Measurements from ENCODE around the gene ABCC3. TPM values are rescaled to one million over a fixed set of nuclear protein-coding genes. Genes with fewer than 3 reads are reported as not detected.

The ABCC3 gene
- total RNA-seq, 2 donors from 2014 or later: 1.4 to 4.5 TPM

DNA sequence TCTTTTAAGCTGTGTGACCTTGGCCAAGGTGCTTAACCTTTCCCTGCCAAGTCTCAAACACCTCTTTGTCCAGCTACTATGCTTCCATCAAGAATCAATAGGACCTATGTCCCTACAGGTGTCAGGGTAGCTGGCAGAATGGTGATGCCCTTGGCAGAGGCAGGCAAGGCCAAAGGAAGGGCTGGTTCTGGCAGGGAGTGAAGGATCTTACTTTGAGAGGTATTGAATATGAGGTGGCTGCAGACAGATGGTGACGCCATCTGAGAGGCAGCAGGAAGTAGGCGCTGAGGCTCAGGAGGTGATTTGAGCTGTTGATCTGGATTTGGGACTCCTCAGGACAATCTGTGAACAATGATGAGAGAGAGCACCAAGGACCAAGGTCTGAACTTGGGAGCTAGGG, 12.5 kb downstream of the ABCC3 start:
- DNase-seq (ENCODE audit: low spot score): no peak
- no peak overlapping the region for H3K4me3 ChIP-seq
- TF ChIP-seq, protein P1, sequence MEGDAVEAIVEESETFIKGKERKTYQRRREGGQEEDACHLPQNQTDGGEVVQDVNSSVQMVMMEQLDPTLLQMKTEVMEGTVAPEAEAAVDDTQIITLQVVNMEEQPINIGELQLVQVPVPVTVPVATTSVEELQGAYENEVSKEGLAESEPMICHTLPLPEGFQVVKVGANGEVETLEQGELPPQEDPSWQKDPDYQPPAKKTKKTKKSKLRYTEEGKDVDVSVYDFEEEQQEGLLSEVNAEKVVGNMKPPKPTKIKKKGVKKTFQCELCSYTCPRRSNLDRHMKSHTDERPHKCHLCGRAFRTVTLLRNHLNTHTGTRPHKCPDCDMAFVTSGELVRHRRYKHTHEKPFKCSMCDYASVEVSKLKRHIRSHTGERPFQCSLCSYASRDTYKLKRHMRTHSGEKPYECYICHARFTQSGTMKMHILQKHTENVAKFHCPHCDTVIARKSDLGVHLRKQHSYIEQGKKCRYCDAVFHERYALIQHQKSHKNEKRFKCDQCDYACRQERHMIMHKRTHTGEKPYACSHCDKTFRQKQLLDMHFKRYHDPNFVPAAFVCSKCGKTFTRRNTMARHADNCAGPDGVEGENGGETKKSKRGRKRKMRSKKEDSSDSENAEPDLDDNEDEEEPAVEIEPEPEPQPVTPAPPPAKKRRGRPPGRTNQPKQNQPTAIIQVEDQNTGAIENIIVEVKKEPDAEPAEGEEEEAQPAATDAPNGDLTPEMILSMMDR (IDR thresholded peaks at IDR 0.05): no peak
- H3K36me3 ChIP-seq: no peaks in the 10 kb centered on the region
- no peak overlapping the region for H3K27ac ChIP-seq
- no peaks in the 10 kb centered on the region for H3K4me1 ChIP-seq
- no peaks in the 10 kb centered on the region for H3K9me3 ChIP-seq
- H3K27me3 ChIP-seq: no peaks in the 10 kb centered on the region

DNA sequence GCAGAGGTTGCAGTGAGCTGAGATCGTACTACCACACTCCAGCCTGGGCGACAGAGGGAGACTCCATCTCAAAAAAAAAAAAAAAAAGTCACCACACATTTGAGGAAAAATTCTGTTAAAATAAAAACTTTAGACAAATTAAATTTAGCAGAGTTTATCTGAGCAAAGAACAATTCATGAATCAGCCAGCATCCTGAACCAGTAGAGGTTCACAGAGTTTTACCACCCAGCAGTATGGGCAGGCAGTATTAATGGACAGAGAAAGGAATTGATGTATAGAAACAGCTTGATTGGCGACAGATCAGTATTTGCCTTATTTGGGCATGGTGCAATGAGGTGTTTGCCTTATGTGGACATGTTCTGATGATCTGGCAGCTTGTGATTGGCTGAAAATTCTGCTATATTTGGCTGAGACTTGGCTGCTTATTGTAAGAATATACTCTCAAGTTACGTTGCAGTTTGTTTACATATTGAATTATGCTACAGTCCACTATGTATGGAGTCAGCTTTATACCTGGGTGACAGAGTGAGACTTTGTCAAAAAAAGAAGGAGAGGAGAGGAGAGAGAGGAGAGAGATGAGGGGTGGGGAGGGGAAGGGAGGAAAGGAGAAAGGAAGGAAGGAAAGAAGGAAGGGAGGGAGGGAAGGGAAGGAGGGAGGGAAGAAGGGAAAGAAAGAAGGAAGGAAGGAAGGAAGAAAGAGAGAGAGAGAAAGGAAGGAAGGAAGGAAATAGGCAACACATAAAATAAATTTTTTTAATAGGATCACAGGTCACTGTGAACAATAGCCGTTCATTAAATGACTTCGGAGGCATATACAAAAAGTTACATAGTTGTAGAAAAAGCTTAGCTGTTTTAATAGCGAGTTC, 14.6 kb downstream of the ABCC3 start:
- Histone ChIP-seq H3K4me1 (no peaks in the 10 kb centered on the region), H3K27ac (no peak overlapping the region), H3K36me3 (no peaks in the 10 kb centered on the region), H3K27me3 (no peaks in the 10 kb centered on the region), H3K4me3 (no peak overlapping the region), H3K9me3 (peaks cover 0 to 5% of the 10 kb centered on the region in 2 donors)
- TF ChIP-seq, protein P1 (IDR thresholded peaks at IDR 0.05): no peak
- no peak for DNase-seq (ENCODE audit: low spot score)

DNA sequence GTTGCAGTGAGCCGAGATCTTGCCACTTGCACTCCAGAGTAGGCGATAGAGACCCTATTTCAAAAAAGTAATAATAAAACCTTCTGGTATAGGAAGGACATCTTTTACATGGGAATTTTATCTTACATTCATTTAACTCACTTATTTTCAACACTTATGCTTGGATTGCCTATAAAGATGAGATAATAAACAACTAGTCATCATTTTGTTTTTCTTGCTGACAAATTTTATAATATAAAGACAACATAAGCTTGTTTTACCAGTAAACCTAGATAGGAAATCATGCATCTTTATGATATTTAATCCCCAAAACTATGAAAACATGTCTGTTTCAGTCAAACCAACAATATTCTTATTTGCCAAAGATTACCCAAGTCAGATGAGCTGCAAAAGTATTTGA, 17.0 kb downstream of the ABCC3 start:
- Histone ChIP-seq H3K4me3 (no peak overlapping the region), H3K27me3 (no peaks in the 10 kb centered on the region), H3K27ac (no peak overlapping the region), H3K36me3 (no peaks in the 10 kb centered on the region), H3K9me3 (peaks cover 0 to 5% of the 10 kb centered on the region in 2 donors), H3K4me1 (no peaks in the 10 kb centered on the region)
- TF ChIP-seq, protein P1 (IDR thresholded peaks at IDR 0.05): no peak
- no peak for DNase-seq (ENCODE audit: low spot score)

DNA sequence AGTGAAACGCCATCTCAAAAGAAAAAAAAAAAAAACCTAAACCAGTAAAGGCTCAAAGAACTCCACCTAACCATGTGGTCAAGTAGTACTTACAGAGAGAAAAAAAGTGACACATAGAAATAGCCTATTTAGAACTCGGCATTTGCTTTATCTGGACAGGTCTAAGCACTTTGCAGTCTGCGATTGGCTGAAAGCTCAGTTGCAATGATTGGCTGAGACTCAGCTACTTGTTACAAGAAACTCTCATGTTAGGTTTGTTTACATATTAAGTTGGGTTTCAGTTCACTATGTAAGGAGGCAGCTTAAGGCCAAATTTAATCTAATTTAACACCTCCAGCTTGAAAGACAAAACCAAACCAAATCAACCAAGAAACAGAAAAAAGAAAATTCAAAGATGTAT, 19.1 kb downstream of the ABCC3 start:
- Histone ChIP-seq H3K36me3 (no peaks in the 10 kb centered on the region), H3K27me3 (no peaks in the 10 kb centered on the region), H3K9me3 (peaks cover 0 to 5% of the 10 kb centered on the region in 2 donors), H3K4me3 (no peak overlapping the region), H3K27ac (no peak overlapping the region), H3K4me1 (peaks cover 0 to 3% of the 10 kb centered on the region in 2 donors)
- DNase-seq (ENCODE audit: low spot score): no peak
- TF ChIP-seq, protein P1 (IDR thresholded peaks at IDR 0.05): no peak

DNA sequence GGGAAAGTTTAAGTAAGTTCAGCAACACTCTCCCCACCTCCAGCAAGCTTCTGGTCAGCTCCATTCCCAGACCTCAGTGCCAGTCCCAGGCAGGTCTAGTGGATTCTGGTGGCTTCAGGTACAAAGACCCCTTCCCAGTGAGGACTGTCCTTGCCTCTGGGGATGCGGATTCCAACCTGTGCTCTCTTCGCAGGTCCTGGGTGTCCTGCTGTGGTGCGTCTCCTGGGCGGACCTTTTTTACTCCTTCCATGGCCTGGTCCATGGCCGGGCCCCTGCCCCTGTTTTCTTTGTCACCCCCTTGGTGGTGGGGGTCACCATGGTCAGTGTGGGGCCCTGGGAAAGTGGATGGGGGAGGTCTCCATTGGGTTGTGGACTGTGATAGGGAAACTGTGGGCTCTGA, 21.8 kb downstream of the ABCC3 start:
- no peaks in the 10 kb centered on the region for H3K27me3 ChIP-seq
- no peak overlapping the region for H3K4me3 ChIP-seq
- peaks cover 0 to 5% of the 10 kb centered on the region in 2 donors for H3K9me3 ChIP-seq
- no peak overlapping the region for H3K27ac ChIP-seq
- H3K4me1 ChIP-seq: peaks cover 0 to 30% of the 10 kb centered on the region in 2 donors
- TF ChIP-seq, protein P1 (IDR thresholded peaks at IDR 0.05): no peak
- no peaks in the 10 kb centered on the region for H3K36me3 ChIP-seq
- DNase-seq (ENCODE audit: low spot score): no peak
